C4-2B (cell line): Measurements from ENCODE around the gene RAB3IL1.

ENCODE experiments used
- ZFX ChIP-seq: fragments of 450-650 bp; IDR thresholded peaks from 2 replicates; pipeline ENCODE4 v1.6.1; 2017
- TF ChIP-seq, protein P1 (sequence below): fragments of 450-650 bp; conservative IDR thresholded peaks from 2 replicates; pipeline ENCODE4 v1.5.1; 2017; ENCODE audit warnings: mild to moderate bottlenecking

DNA sequence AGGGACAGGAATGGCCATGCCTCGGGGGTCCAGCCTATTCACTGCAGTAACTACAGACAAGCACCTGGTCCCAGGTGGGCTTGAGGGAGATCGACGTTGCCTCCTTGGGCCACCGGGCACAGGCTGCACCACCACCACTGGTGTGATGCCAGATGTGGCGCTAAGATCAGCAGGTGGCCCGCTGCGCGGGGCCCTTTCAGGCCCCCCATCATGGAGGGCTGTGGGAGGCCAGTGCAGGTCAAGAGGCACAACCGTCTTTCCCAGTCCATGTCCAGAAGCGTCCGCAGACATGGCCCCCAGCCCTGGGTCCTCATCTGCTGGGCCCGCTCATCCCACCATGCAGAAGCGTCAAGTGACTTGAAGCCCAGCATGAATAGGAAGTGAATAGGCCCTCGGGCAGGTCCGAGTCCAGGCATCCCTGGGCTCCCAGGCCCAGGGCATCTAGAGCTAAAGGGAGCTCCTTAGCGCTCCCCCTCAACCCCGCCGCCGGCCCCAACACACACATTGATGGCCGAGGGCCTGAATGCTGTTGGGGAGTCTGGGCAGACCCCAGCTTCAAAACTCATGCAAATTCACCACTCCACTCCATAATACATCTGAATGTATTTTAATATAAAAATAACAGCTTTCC, 44.3 kb downstream of the RAB3IL1 start:
- TF ChIP-seq, protein P1, sequence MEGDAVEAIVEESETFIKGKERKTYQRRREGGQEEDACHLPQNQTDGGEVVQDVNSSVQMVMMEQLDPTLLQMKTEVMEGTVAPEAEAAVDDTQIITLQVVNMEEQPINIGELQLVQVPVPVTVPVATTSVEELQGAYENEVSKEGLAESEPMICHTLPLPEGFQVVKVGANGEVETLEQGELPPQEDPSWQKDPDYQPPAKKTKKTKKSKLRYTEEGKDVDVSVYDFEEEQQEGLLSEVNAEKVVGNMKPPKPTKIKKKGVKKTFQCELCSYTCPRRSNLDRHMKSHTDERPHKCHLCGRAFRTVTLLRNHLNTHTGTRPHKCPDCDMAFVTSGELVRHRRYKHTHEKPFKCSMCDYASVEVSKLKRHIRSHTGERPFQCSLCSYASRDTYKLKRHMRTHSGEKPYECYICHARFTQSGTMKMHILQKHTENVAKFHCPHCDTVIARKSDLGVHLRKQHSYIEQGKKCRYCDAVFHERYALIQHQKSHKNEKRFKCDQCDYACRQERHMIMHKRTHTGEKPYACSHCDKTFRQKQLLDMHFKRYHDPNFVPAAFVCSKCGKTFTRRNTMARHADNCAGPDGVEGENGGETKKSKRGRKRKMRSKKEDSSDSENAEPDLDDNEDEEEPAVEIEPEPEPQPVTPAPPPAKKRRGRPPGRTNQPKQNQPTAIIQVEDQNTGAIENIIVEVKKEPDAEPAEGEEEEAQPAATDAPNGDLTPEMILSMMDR: no peak
- no peak for TF ChIP-seq ZFX
